ENCODE data around the gene SPRING1. TPM values are rescaled to one million over a fixed set of nuclear protein-coding genes. Genes with fewer than 3 reads are reported as not detected.
"Not testable (repeated sequence)": the region's sequence is repeated elsewhere in the genome, so short reads cannot be mapped to it uniquely, and the experiment has no call there.

Gene SPRING1
- total RNA-seq, 2 donors from 2014 or later, result 55.5 to 62.1 TPM

- TF ChIP-seq CTCF (IDR thresholded peaks at IDR 0.05), result no peak
- Histone ChIP-seq H3K4me1 (no peaks in the 10 kb centered on the region), H3K36me3 (no peaks in the 10 kb centered on the region), H3K27me3 (no peaks in the 10 kb centered on the region), H3K9me3 (no peaks in the 10 kb centered on the region), H3K27ac (no peak overlapping the region), H3K4me3 (no peak overlapping the region), H3K9ac (ENCODE audit: low read depth in 2 of 2, low read length in 2 of 2) (no peak overlapping the region)
- DNase-seq, result no peak
- intact Hi-C loops (cut with DNase I), result no loop called here
These were observed 27.4 kb upstream of the SPRING1 start for GRCh38 chr12:116765271-116765670.

GRCh38 chr12:116761499-116761898 lies 23.6 kb upstream of the SPRING1 start:
- Histone ChIP-seq H3K4me3 (no peak overlapping the region), H3K9me3 (no peaks in the 10 kb centered on the region), H3K36me3 (no peaks in the 10 kb centered on the region), H3K4me1 (no peaks in the 10 kb centered on the region), H3K9ac (ENCODE audit: low read depth in 2 of 2, low read length in 2 of 2) (no peak overlapping the region), H3K27me3 (no peaks in the 10 kb centered on the region), H3K27ac (no peak overlapping the region)
- intact Hi-C loops (cut with DNase I), result no loop called here
- no peak for DNase-seq
- TF ChIP-seq CTCF (IDR thresholded peaks at IDR 0.05), result no peak

GRCh38 chr12:116760622-116761020 lies 22.8 kb upstream of the SPRING1 start:
- no peaks in the 10 kb centered on the region for H3K9me3 ChIP-seq
- H3K27ac ChIP-seq, result no peak overlapping the region
- H3K36me3 ChIP-seq, result no peaks in the 10 kb centered on the region
- TF ChIP-seq CTCF (IDR thresholded peaks at IDR 0.05), result no peak
- DNase-seq, result no peak
- intact Hi-C loops (cut with DNase I), result no loop called here
- no peaks in the 10 kb centered on the region for H3K27me3 ChIP-seq
- no peaks in the 10 kb centered on the region for H3K4me1 ChIP-seq
- no peak overlapping the region for H3K9ac ChIP-seq (ENCODE audit: low read depth in 2 of 2, low read length in 2 of 2)
- no peak overlapping the region for H3K4me3 ChIP-seq

- no peaks in the 10 kb centered on the region for H3K4me1 ChIP-seq
- no peaks in the 10 kb centered on the region for H3K36me3 ChIP-seq
- H3K9ac ChIP-seq (ENCODE audit: low read depth in 2 of 2, low read length in 2 of 2), result no peak overlapping the region
- no peak overlapping the region for H3K4me3 ChIP-seq
- H3K27me3 ChIP-seq, result no peaks in the 10 kb centered on the region
- intact Hi-C loops (cut with DNase I), result no loop called here
- DNase-seq, result no peak
- TF ChIP-seq CTCF (IDR thresholded peaks at IDR 0.05), result no peak
- H3K9me3 ChIP-seq, result no peaks in the 10 kb centered on the region
- H3K27ac ChIP-seq, result no peak overlapping the region
These were observed 22.1 kb upstream of the SPRING1 start for GRCh38 chr12:116759783-116760621.

GRCh38 chr12:116754783-116755182 lies 16.9 kb upstream of the SPRING1 start:
- H3K27ac ChIP-seq; H3K4me1 ChIP-seq; H3K27me3 ChIP-seq; H3K9me3 ChIP-seq; DNase-seq; H3K9ac ChIP-seq (ENCODE audit: low read depth in 2 of 2, low read length in 2 of 2); H3K36me3 ChIP-seq; intact Hi-C loops (cut with DNase I); H3K4me3 ChIP-seq: not testable (repeated sequence)

- H3K9ac ChIP-seq (ENCODE audit: low read depth in 2 of 2, low read length in 2 of 2); H3K27ac ChIP-seq; H3K9me3 ChIP-seq; H3K4me3 ChIP-seq; DNase-seq; H3K36me3 ChIP-seq; H3K27me3 ChIP-seq; H3K4me1 ChIP-seq; intact Hi-C loops (cut with DNase I): not testable (repeated sequence)
These were observed 16.2 kb upstream of the SPRING1 start for GRCh38 chr12:116754097-116754496.
